ENCODE results near the gene DEPDC5. TPM values are rescaled to one million over a fixed set of nuclear protein-coding genes. Genes with fewer than 3 reads are reported as not detected.
A peak's percentile ranks its signal among the peaks of the same experiment; 100 is the strongest.

The DEPDC5 gene
- total and polyA plus RNA-seq, 2 of the 8 experiments (the other 6 are each of a cell fraction or from before 2014, with no cell fraction given): 18.3 to 26.5 TPM

GRCh38 chr22:31748490-31748889 is 5.3 kb upstream of the DEPDC5 start:
- FAIRE-seq (no peak), DNase-seq (ENCODE audit: low read depth in 1 of 2, low spot score in 2 of 2) (no peak)
- Histone ChIP-seq H3K27ac (ENCODE audit: low read depth, low read length) (peak overlapping the region; percentile 55; the same call in 1 of the 2 replicates), H2BK20ac (ENCODE audit: low read length) (no peak overlapping the region), H3K18ac (ENCODE audit: extremely low read depth, low read length) (no peak overlapping the region; the same call in 1 of the 2 replicates), H2BK5ac (ENCODE audit: low read depth, low read length) (no peak overlapping the region), H2AK5ac (ENCODE audit: low read depth, low read length) (no peak overlapping the region), H3K9me3 (ENCODE audit: insufficient read depth in 2 of 2, low read depth in 1 of 2, low read length in 1 of 2) (no peaks in the 10 kb centered on the region), H3K56ac (replicated peaks; ENCODE audit: insufficient read length, low read depth, low read length) (no peak overlapping the region), H3K23ac (ENCODE audit: insufficient read length) (no peak overlapping the region), H3K4me2 (ENCODE audit: insufficient read depth in 1 of 2, low read depth in 2 of 2, low read length in 2 of 2) (peak overlapping the region; percentile 83 to 99), H4K20me1 (replicated peaks in 1 of 2; ENCODE audit: control insufficient read depth in 1 of 2, insufficient read depth in 2 of 2, low read length in 2 of 2) (peaks cover 3 to 4% of the 10 kb centered on the region in 2 experiments), H3K79me2 (ENCODE audit: control insufficient read depth in 1 of 2, insufficient read depth in 2 of 2, low read length in 2 of 2) (peaks cover 12 to 55% of the 10 kb centered on the region in 2 experiments), H4K91ac (replicated peaks; ENCODE audit: insufficient read length, low read length) (no peak overlapping the region), H3K79me1 (ENCODE audit: low read depth, low read length) (peaks cover 5% of the 10 kb centered on the region), H3K4me1 (replicated peaks in 1 of 4; ENCODE audit: control insufficient read depth in 3 of 4, insufficient read depth in 4 of 4, low read length in 3 of 4) (peaks cover 4 to 12% (median 9%) of the 10 kb centered on the region in 4 experiments), H2BK120ac (replicated peaks; ENCODE audit: low read depth, low read length) (no peak overlapping the region), H4K8ac (ENCODE audit: extremely low read depth, insufficient read depth, low read length) (no peak overlapping the region), H3K23me2 (ENCODE audit: low read depth, low read length) (peaks cover 10% of the 10 kb centered on the region; the same call in 1 of the 2 replicates), H3K9ac (replicated peaks in 1 of 4; ENCODE audit: extremely low read depth in 1 of 4, low read depth in 3 of 4, low read length in 3 of 4) (peak overlapping the region in 3 of 4 experiments; percentile 21 to 97 (median 90); a peak in 5 of 7 replicates), H2AFZ (ENCODE audit: low read length) (no peak overlapping the region), H2BK12ac (ENCODE audit: low read depth, low read length) (no peak overlapping the region), H3K4ac (replicated peaks; ENCODE audit: insufficient read length, low read depth, low read length) (no peak overlapping the region), H2BK15ac (ENCODE audit: low read length) (no peak overlapping the region), H4K5ac (ENCODE audit: insufficient read length, low read depth, low read length) (peak overlapping the region; percentile 73), H3K4me3 (ENCODE audit: extremely low read depth in 1 of 4, insufficient read depth in 2 of 4, low read depth in 3 of 4, low read length in 4 of 4) (peak overlapping the region; percentile 85 to 98 (median 92)), H3K36me3 (ENCODE audit: control insufficient read depth in 2 of 4, insufficient read depth in 4 of 4, low read length in 3 of 4) (peaks cover 0 to 10% (median under 1%) of the 10 kb centered on the region in 4 experiments; a peak in 3 of 8 replicates), H3K27me3 (replicated peaks in 1 of 4; ENCODE audit: control insufficient read depth in 3 of 4, extremely low read depth in 1 of 4, insufficient read depth in 3 of 4, low read length in 3 of 4) (no peaks in the 10 kb centered on the region), H3K14ac (ENCODE audit: insufficient read length) (no peak overlapping the region)
- 49% methylated on average over 2 of the region's 2 CpGs; no CpG with 5 or more reads in 1 of the 2 experiments for WGBS, 2 experiments (ENCODE audit: extremely low coverage in 1 of 2, insufficient coverage in 1 of 2, insufficient read length in 1 of 2, insufficient replicate concordance in 2 of 2, low coverage in 1 of 2, low lambda C conversion rate in 2 of 2, missing lambda C conversion rate in 1 of 2)
- TF ChIP-seq POLR2AphosphoS5 (IDR thresholded peaks at IDR 0.05; ENCODE audit: low read depth, low read length): peak; percentile 57; the same call in 1 of the 2 replicates
- TF ChIP-seq PHF8 (conservative IDR thresholded peaks at IDR 0.05; ENCODE audit: low read depth, low read length): no peak
- ChIA-PET CTCF (ENCODE audit: partially characterized antibody) (interaction anchor here (0.6 to 2.7 kb wide), 2 partner anchors 83 to 1154 kb away, joined by 4 to 8 read pairs; no protein-coding TSS in a partner anchor), POLR2A (ENCODE audit: partially characterized antibody) (interaction anchor here (1.1 to 1.3 kb wide), 2 partner anchors 10 to 36 kb away, joined by 4 read pairs; no protein-coding TSS in a partner anchor)
